ENCODE results near the gene PADI1. TPM values are rescaled to one million over a fixed set of nuclear protein-coding genes. Genes with fewer than 3 reads are reported as not detected.

PADI1 gene
- total and polyA plus RNA-seq, 3 donors from 2014 or later, result 0.31 to 1.6 TPM; not detected in 1

GRCh38 chr1:17272066-17272465 is 67.1 kb downstream of the PADI1 start:
- Histone ChIP-seq H3K36me3 (ENCODE audit: low read depth, missing control alignments) (no peaks in the 10 kb centered on the region), H3K27me3 (no peaks in the 10 kb centered on the region), H3K4me1 (no peaks in the 10 kb centered on the region), H3K4me3 (no peak overlapping the region), H3K27ac (no peak overlapping the region), H3K9me3 (no peaks in the 10 kb centered on the region)
- no peak for DNase-seq
- TF ChIP-seq, protein P1, sequence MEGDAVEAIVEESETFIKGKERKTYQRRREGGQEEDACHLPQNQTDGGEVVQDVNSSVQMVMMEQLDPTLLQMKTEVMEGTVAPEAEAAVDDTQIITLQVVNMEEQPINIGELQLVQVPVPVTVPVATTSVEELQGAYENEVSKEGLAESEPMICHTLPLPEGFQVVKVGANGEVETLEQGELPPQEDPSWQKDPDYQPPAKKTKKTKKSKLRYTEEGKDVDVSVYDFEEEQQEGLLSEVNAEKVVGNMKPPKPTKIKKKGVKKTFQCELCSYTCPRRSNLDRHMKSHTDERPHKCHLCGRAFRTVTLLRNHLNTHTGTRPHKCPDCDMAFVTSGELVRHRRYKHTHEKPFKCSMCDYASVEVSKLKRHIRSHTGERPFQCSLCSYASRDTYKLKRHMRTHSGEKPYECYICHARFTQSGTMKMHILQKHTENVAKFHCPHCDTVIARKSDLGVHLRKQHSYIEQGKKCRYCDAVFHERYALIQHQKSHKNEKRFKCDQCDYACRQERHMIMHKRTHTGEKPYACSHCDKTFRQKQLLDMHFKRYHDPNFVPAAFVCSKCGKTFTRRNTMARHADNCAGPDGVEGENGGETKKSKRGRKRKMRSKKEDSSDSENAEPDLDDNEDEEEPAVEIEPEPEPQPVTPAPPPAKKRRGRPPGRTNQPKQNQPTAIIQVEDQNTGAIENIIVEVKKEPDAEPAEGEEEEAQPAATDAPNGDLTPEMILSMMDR (IDR thresholded peaks at IDR 0.05), result no peak
- intact Hi-C loops (cut with DNase I; ENCODE audit: low total_unique reads), result no loop called here
- WGBS, 2 donors, result 81 to 88% methylated on average over 6 of the region's 6 CpGs

GRCh38 chr1:17272646-17273045 is 67.7 kb downstream of the PADI1 start:
- intact Hi-C loops (cut with DNase I; ENCODE audit: low total_unique reads), result no loop called here
- no peak for DNase-seq
- Histone ChIP-seq H3K27ac (no peak overlapping the region), H3K36me3 (ENCODE audit: low read depth, missing control alignments) (no peaks in the 10 kb centered on the region), H3K4me3 (no peak overlapping the region), H3K27me3 (no peaks in the 10 kb centered on the region), H3K9me3 (no peaks in the 10 kb centered on the region), H3K4me1 (no peaks in the 10 kb centered on the region)
- TF ChIP-seq, protein P1 (IDR thresholded peaks at IDR 0.05), result no peak
- TF ChIP-seq POLR2A (IDR thresholded peaks at IDR 0.05), result no peak
- 76 to 85% methylated on average over 4 of the region's 4 CpGs for WGBS, 2 donors

GRCh38 chr1:17273096-17273495 is 68.2 kb downstream of the PADI1 start:
- H3K4me3 ChIP-seq, result no peak overlapping the region
- no peaks in the 10 kb centered on the region for H3K9me3 ChIP-seq
- no peak overlapping the region for H3K27ac ChIP-seq
- 89 to 94% methylated on average over 8 to 13 of the region's 13 CpGs for WGBS, 2 donors
- intact Hi-C loops (cut with DNase I; ENCODE audit: low total_unique reads), result no loop called here
- no peaks in the 10 kb centered on the region for H3K36me3 ChIP-seq (ENCODE audit: low read depth, missing control alignments)
- no peak for TF ChIP-seq POLR2A (IDR thresholded peaks at IDR 0.05)
- TF ChIP-seq, protein P1 (IDR thresholded peaks at IDR 0.05), result no peak
- H3K4me1 ChIP-seq, result no peaks in the 10 kb centered on the region
- no peaks in the 10 kb centered on the region for H3K27me3 ChIP-seq
- DNase-seq, result no peak

- no peaks in the 10 kb centered on the region for H3K27me3 ChIP-seq
- TF ChIP-seq, protein P1 (IDR thresholded peaks at IDR 0.05), result peak in 2 of 3 experiments; percentile 21 to 54
- no peak for TF ChIP-seq POLR2A (IDR thresholded peaks at IDR 0.05)
- peak; percentile 70 for DNase-seq
- 78 to 95% methylated on average over 7 to 15 of the region's 15 CpGs for WGBS, 2 donors
- intact Hi-C loops (cut with DNase I; ENCODE audit: low total_unique reads), result no loop called here
- no peaks in the 10 kb centered on the region for H3K4me1 ChIP-seq
- no peak overlapping the region for H3K4me3 ChIP-seq
- H3K36me3 ChIP-seq (ENCODE audit: low read depth, missing control alignments), result no peaks in the 10 kb centered on the region
- H3K27ac ChIP-seq, result no peak overlapping the region
- no peaks in the 10 kb centered on the region for H3K9me3 ChIP-seq
These were observed 69.5 kb downstream of the PADI1 start for GRCh38 chr1:17274186-17275170.

Data from testis (tissue), 3 donors.